ENCODE results near the gene S100A4. TPM values are rescaled to one million over a fixed set of nuclear protein-coding genes. Genes with fewer than 3 reads are reported as not detected.
"Not testable (repeated sequence)": the region's sequence is repeated elsewhere in the genome, so short reads cannot be mapped to it uniquely, and the experiment has no call there.

S100A4 gene
- total RNA-seq, 1 experiment from 2014 or later = 9.5 TPM

GRCh38 chr1:153575497-153575896 lies 29.9 kb upstream of the S100A4 start:
- H3K27ac ChIP-seq; DNase-seq (ENCODE audit: low read depth in 1 of 2, low spot score in 2 of 2); H3K27me3 ChIP-seq (replicated peaks): not testable (repeated sequence)

GRCh38 chr1:153575081-153575491 lies 29.5 kb upstream of the S100A4 start:
- not testable (repeated sequence) for H3K9me3 ChIP-seq (replicated peaks); H3K27me3 ChIP-seq (replicated peaks); H3K4me3 ChIP-seq; H3K27ac ChIP-seq; H3K36me3 ChIP-seq; DNase-seq (ENCODE audit: low read depth in 1 of 2, low spot score in 2 of 2)
- peaks cover 23% of the 10 kb centered on the region for H3K4me1 ChIP-seq (replicated peaks)

More at GRCh38 chr1:153575497-153575896, 29.9 kb upstream of the S100A4 start:
- peaks cover 23% of the 10 kb centered on the region for H3K4me1 ChIP-seq (replicated peaks)
- not testable (repeated sequence) for H3K4me3 ChIP-seq; H3K36me3 ChIP-seq; H3K9me3 ChIP-seq (replicated peaks)

GRCh38 chr1:153573351-153573750 lies 27.7 kb upstream of the S100A4 start:
- peaks cover 21% of the 10 kb centered on the region for H3K4me1 ChIP-seq (replicated peaks)
- H3K4me3 ChIP-seq = no peak overlapping the region
- no peaks in the 10 kb centered on the region for H3K36me3 ChIP-seq
- no peaks in the 10 kb centered on the region for H3K27me3 ChIP-seq (replicated peaks)
- H3K9me3 ChIP-seq (replicated peaks) = no peaks in the 10 kb centered on the region
- no peak overlapping the region for H3K27ac ChIP-seq
- DNase-seq (ENCODE audit: low read depth in 1 of 2, low spot score in 2 of 2) = no peak

- DNase-seq (ENCODE audit: low read depth in 1 of 2, low spot score in 2 of 2) = peak; percentile 62 to 80
- Histone ChIP-seq H3K4me3 (no peak overlapping the region), H3K36me3 (no peaks in the 10 kb centered on the region), H3K4me1 (replicated peaks) (peaks cover 21% of the 10 kb centered on the region), H3K9me3 (replicated peaks) (no peaks in the 10 kb centered on the region), H3K27me3 (replicated peaks) (no peaks in the 10 kb centered on the region), H3K27ac (no peak overlapping the region)
These were observed 27.0 kb upstream of the S100A4 start for GRCh38 chr1:153572569-153573015.

GRCh38 chr1:153571706-153572105 lies 26.1 kb upstream of the S100A4 start:
- H3K36me3 ChIP-seq = 0 out of 2 replicates have a peak, but pooled peaks cover 4% of the 10 kb centered on the region
- no peaks in the 10 kb centered on the region for H3K27me3 ChIP-seq (replicated peaks)
- no peaks in the 10 kb centered on the region for H3K9me3 ChIP-seq (replicated peaks)
- no peak overlapping the region for H3K4me3 ChIP-seq
- H3K27ac ChIP-seq = no peak overlapping the region
- H3K4me1 ChIP-seq (replicated peaks) = peaks cover 30% of the 10 kb centered on the region
- no peak for DNase-seq (ENCODE audit: low read depth in 1 of 2, low spot score in 2 of 2)

- Histone ChIP-seq H3K4me1 (replicated peaks) (peaks cover 36% of the 10 kb centered on the region), H3K27ac (no peak overlapping the region), H3K4me3 (no peak overlapping the region), H3K9me3 (replicated peaks) (no peaks in the 10 kb centered on the region), H3K36me3 (0 out of 2 replicates have a peak, but pooled peaks cover 4% of the 10 kb centered on the region), H3K27me3 (replicated peaks) (no peaks in the 10 kb centered on the region)
- no peak for DNase-seq (ENCODE audit: low read depth in 1 of 2, low spot score in 2 of 2)
These were observed 25.3 kb upstream of the S100A4 start for GRCh38 chr1:153570874-153571273.

GRCh38 chr1:153569465-153569864 lies 23.9 kb upstream of the S100A4 start:
- Histone ChIP-seq H3K27ac (no peak overlapping the region), H3K4me1 (replicated peaks) (peaks cover 46% of the 10 kb centered on the region)

GRCh38 chr1:153568367-153569099 lies 22.9 kb upstream of the S100A4 start:
- peak; percentile 92 for DNase-seq (ENCODE audit: low read depth in 1 of 2, low spot score in 2 of 2)
- Histone ChIP-seq H3K36me3 (0 out of 2 replicates have a peak, but pooled peaks cover 4% of the 10 kb centered on the region), H3K27me3 (replicated peaks) (no peaks in the 10 kb centered on the region), H3K9me3 (replicated peaks) (no peaks in the 10 kb centered on the region), H3K4me1 (replicated peaks) (peaks cover 46% of the 10 kb centered on the region), H3K4me3 (no peak overlapping the region), H3K27ac (peak overlapping the region; percentile 99)

More at GRCh38 chr1:153569465-153569864, 23.9 kb upstream of the S100A4 start:
- 0 out of 2 replicates have a peak, but pooled peaks cover 4% of the 10 kb centered on the region for H3K36me3 ChIP-seq
- no peaks in the 10 kb centered on the region for H3K27me3 ChIP-seq (replicated peaks)
- no peak overlapping the region for H3K4me3 ChIP-seq
- no peaks in the 10 kb centered on the region for H3K9me3 ChIP-seq (replicated peaks)
- DNase-seq (ENCODE audit: low read depth in 1 of 2, low spot score in 2 of 2) = no peak

- peak in 1 of 2 experiments; percentile 37 for DNase-seq (ENCODE audit: low read depth in 1 of 2, low spot score in 2 of 2)
- Histone ChIP-seq H3K27me3 (replicated peaks) (no peaks in the 10 kb centered on the region), H3K27ac (peak overlapping the region; percentile 99), H3K36me3 (0 out of 2 replicates have a peak, but pooled peaks cover 4% of the 10 kb centered on the region), H3K4me3 (no peak overlapping the region), H3K4me1 (replicated peaks) (peaks cover 45% of the 10 kb centered on the region), H3K9me3 (replicated peaks) (no peaks in the 10 kb centered on the region)
These were observed 22.2 kb upstream of the S100A4 start for GRCh38 chr1:153567621-153568366.

- H3K4me1 ChIP-seq (replicated peaks) = peaks cover 51% of the 10 kb centered on the region
- peak overlapping the region; percentile 99 for H3K27ac ChIP-seq
- no peak overlapping the region for H3K4me3 ChIP-seq
- H3K9me3 ChIP-seq (replicated peaks) = no peaks in the 10 kb centered on the region
- no peaks in the 10 kb centered on the region for H3K27me3 ChIP-seq (replicated peaks)
- peak; percentile 99 to 100 for DNase-seq (ENCODE audit: low read depth in 1 of 2, low spot score in 2 of 2)
- 0 out of 2 replicates have a peak, but pooled peaks cover 4% of the 10 kb centered on the region for H3K36me3 ChIP-seq
These were observed 21.1 kb upstream of the S100A4 start for GRCh38 chr1:153566414-153567371.

- H3K27ac ChIP-seq = peak within 1 kb of the TSS; percentile 99
- H3K4me3 ChIP-seq = no peak within 1 kb of the TSS
- H3K36me3 ChIP-seq = 0 out of 2 replicates have a peak, but pooled peaks cover 4% of the 10 kb centered on the region
- peak; percentile 91 to 92 for DNase-seq (ENCODE audit: low read depth in 1 of 2, low spot score in 2 of 2)
- H3K4me1 ChIP-seq (replicated peaks) = peaks cover 54% of the 10 kb centered on the region
- H3K27me3 ChIP-seq (replicated peaks) = no peaks in the 10 kb centered on the region
- no peaks in the 10 kb centered on the region for H3K9me3 ChIP-seq (replicated peaks)
These were observed 20.1 kb upstream of the S100A4 start, which contains the start of gene S100A2 for GRCh38 chr1:153565529-153566374. S100A2 (minus strand) TSS chr1:153565844; CDS start chr1:153563877, 1,967 bp downstream.

GRCh38 chr1:153563991-153564390 lies 18.4 kb upstream of the S100A4 start:
- Histone ChIP-seq H3K27ac (no peak overlapping the region), H3K36me3 (0 out of 2 replicates have a peak, but pooled peaks cover 4% of the 10 kb centered on the region), H3K27me3 (replicated peaks) (no peaks in the 10 kb centered on the region), H3K9me3 (replicated peaks) (no peaks in the 10 kb centered on the region), H3K4me1 (replicated peaks) (peaks cover 53% of the 10 kb centered on the region), H3K4me3 (no peak overlapping the region)
- DNase-seq (ENCODE audit: low read depth in 1 of 2, low spot score in 2 of 2) = no peak

All from SJSA1 (cell line).